ENCODE data around the gene RABGAP1L. TPM values are rescaled to one million over a fixed set of nuclear protein-coding genes. Genes with fewer than 3 reads are reported as not detected.

RABGAP1L gene
- polyA plus RNA-seq, 3 donors: 35.2 to 75.3 (median 63.3) TPM

DNA sequence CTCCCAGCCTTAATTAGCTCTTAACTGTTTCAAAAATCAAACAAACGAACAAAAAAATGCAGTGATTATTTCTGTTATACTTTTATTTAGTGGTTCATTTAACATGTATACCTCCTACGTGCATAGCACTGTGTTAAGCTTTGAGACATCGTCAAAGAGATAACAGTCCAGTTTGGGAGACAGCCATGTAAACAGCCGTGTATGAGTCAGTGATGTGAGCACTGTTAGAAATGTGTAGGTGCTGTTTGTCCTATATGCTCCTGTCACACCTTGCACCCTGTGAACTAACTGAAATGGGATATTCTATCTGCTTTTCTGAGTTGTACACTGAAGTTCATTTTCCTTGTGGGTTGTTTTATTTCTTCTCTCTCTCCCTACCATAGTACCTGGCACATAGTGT is 730.7 kb downstream of the RABGAP1L start:
- Histone ChIP-seq H3K4me2 (replicated peaks; ENCODE audit: extremely low read depth, low read length, poor library complexity, severe bottlenecking) (no peak overlapping the region), H3K9me3 (replicated peaks in 1 of 2; ENCODE audit: control insufficient read depth in 1 of 2, insufficient read depth in 1 of 2, low read length in 2 of 2) (no peaks in the 10 kb centered on the region), H3K79me2 (ENCODE audit: insufficient read depth, low read length) (no peaks in the 10 kb centered on the region), H3K27ac (ENCODE audit: low read depth in 1 of 2, low read length in 2 of 2) (no peak overlapping the region), H3K27me3 (ENCODE audit: control insufficient read depth in 2 of 2, insufficient read depth in 2 of 2, low read length in 2 of 2) (no peaks in the 10 kb centered on the region), H2AFZ (ENCODE audit: insufficient read depth, low read depth, low read length, poor library complexity, severe bottlenecking) (no peak overlapping the region), H3K4me3 (replicated peaks in 1 of 3; ENCODE audit: low read depth in 2 of 3, low read length in 3 of 3) (no peak overlapping the region), H3K9ac (ENCODE audit: insufficient read depth, low read length, poor library complexity, severe bottlenecking) (no peak overlapping the region), H3K4me1 (ENCODE audit: control insufficient read depth in 1 of 2, insufficient read depth in 2 of 2, low read length in 2 of 2) (no peaks in the 10 kb centered on the region), H4K20me1 (ENCODE audit: insufficient read depth, low read length) (no peaks in the 10 kb centered on the region), H3K36me3 (replicated peaks in 1 of 2; ENCODE audit: control insufficient read depth in 1 of 2, insufficient read depth in 2 of 2, low read length in 2 of 2) (no peaks in the 10 kb centered on the region)
- Mint-ChIP-seq H3K36me3 (peaks cover 2 to 11% of the 10 kb centered on the region in 2 donors), H3K4me3 (no peak overlapping the region), H3K4me1 (peaks cover 2% of the 10 kb centered on the region), H3K27ac (no peak overlapping the region), H3K9me3 (peaks cover 0 to 2% (median 0%) of the 10 kb centered on the region in 7 donors), H3K27me3 (ENCODE audit: low read depth in 3 of 3) (peaks cover 0 to 1% (median 0%) of the 10 kb centered on the region in 3 donors)
- no peak for DNase-seq
- 100% methylated on average over 2 of the region's 4 CpGs for WGBS (ENCODE audit: insufficient coverage)
- intact Hi-C loops (cut with micrococcal nuclease): no loop called here
- TF ChIP-seq, protein P1, sequence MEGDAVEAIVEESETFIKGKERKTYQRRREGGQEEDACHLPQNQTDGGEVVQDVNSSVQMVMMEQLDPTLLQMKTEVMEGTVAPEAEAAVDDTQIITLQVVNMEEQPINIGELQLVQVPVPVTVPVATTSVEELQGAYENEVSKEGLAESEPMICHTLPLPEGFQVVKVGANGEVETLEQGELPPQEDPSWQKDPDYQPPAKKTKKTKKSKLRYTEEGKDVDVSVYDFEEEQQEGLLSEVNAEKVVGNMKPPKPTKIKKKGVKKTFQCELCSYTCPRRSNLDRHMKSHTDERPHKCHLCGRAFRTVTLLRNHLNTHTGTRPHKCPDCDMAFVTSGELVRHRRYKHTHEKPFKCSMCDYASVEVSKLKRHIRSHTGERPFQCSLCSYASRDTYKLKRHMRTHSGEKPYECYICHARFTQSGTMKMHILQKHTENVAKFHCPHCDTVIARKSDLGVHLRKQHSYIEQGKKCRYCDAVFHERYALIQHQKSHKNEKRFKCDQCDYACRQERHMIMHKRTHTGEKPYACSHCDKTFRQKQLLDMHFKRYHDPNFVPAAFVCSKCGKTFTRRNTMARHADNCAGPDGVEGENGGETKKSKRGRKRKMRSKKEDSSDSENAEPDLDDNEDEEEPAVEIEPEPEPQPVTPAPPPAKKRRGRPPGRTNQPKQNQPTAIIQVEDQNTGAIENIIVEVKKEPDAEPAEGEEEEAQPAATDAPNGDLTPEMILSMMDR (IDR thresholded peaks at IDR 0.05): no peak

- peaks cover 2% of the 10 kb centered on the region for H3K4me1 Mint-ChIP-seq
- peaks cover 0 to 1% (median 0%) of the 10 kb centered on the region in 3 donors for H3K27me3 Mint-ChIP-seq (ENCODE audit: low read depth in 3 of 3)
- no peak overlapping the region for H3K4me3 Mint-ChIP-seq
- Histone ChIP-seq H3K4me1 (ENCODE audit: control insufficient read depth in 1 of 2, insufficient read depth in 2 of 2, low read length in 2 of 2) (no peaks in the 10 kb centered on the region), H3K9ac (ENCODE audit: insufficient read depth, low read length, poor library complexity, severe bottlenecking) (no peak overlapping the region), H3K4me2 (replicated peaks; ENCODE audit: extremely low read depth, low read length, poor library complexity, severe bottlenecking) (no peak overlapping the region), H2AFZ (ENCODE audit: insufficient read depth, low read depth, low read length, poor library complexity, severe bottlenecking) (no peak overlapping the region), H3K27me3 (ENCODE audit: control insufficient read depth in 2 of 2, insufficient read depth in 2 of 2, low read length in 2 of 2) (no peaks in the 10 kb centered on the region), H3K9me3 (replicated peaks in 1 of 2; ENCODE audit: control insufficient read depth in 1 of 2, insufficient read depth in 1 of 2, low read length in 2 of 2) (no peaks in the 10 kb centered on the region), H4K20me1 (ENCODE audit: insufficient read depth, low read length) (no peaks in the 10 kb centered on the region), H3K79me2 (ENCODE audit: insufficient read depth, low read length) (no peaks in the 10 kb centered on the region), H3K36me3 (replicated peaks in 1 of 2; ENCODE audit: control insufficient read depth in 1 of 2, insufficient read depth in 2 of 2, low read length in 2 of 2) (no peaks in the 10 kb centered on the region), H3K27ac (ENCODE audit: low read depth in 1 of 2, low read length in 2 of 2) (no peak overlapping the region), H3K4me3 (replicated peaks in 1 of 3; ENCODE audit: low read depth in 2 of 3, low read length in 3 of 3) (no peak overlapping the region)
- H3K9me3 Mint-ChIP-seq: no peaks in the 10 kb centered on the region
- WGBS (ENCODE audit: insufficient coverage): 95% methylated on average over 15 of the region's 15 CpGs
- TF ChIP-seq, protein P1 (IDR thresholded peaks at IDR 0.05): no peak
- no peak for DNase-seq
- peaks cover 2 to 11% of the 10 kb centered on the region in 2 donors for H3K36me3 Mint-ChIP-seq
- H3K27ac Mint-ChIP-seq: no peak overlapping the region
- intact Hi-C loops (cut with micrococcal nuclease): no loop called here
These were observed 732.7 kb downstream of the RABGAP1L start for GRCh38 chr1:174892016-174892415.

Data from CD14-positive monocyte (primary cell).